SK-N-SH treated with all-trans-retinoic acid at 6 μM for 48 hours (cell line): ENCODE measurements around the gene DCLK1.

ENCODE experiments used
- ATAC-seq: fragments of 200-7000 bp; cut with Tn5 transposase; 3 replicates; pipeline ENCODE4 v1.9.1; 2020; ENCODE audit warnings: mild to moderate bottlenecking, moderate library complexity
- ARNTL ChIP-seq: fragments of 450-650 bp; formaldehyde crosslinking; IDR thresholded peaks from 2 replicates; pipeline ENCODE4 v1.5.0; 2020; ENCODE audit warnings: low read depth, mild to moderate bottlenecking, moderate library complexity, borderline replicate concordance
- BACH2 ChIP-seq: fragments of 250-450 bp; sonication (Bioruptor Pico); IDR thresholded peaks from 2 replicates; pipeline ENCODE4 v1.9.0; 2021; ENCODE audit warnings: mild to moderate bottlenecking, borderline replicate concordance
- CREB5 ChIP-seq: fragments of 250-450 bp; sonication (Bioruptor Pico); IDR thresholded peaks from 2 replicates; pipeline ENCODE4 v1.5.1; 2020; ENCODE audit warnings: low read depth, mild to moderate bottlenecking, moderate library complexity
- CSDC2 ChIP-seq: fragments of 250-450 bp; sonication (Bioruptor Pico); IDR thresholded peaks from 2 replicates; pipeline ENCODE4 v1.5.0; 2020; ENCODE audit warnings: mild to moderate bottlenecking, moderate library complexity
- CSRNP3 ChIP-seq: fragments of 250-450 bp; sonication (Bioruptor Pico); IDR thresholded peaks from 2 replicates; pipeline ENCODE4 v1.5.1; 2021; ENCODE audit warnings: mild to moderate bottlenecking, moderate library complexity
- ESRRG ChIP-seq: fragments of 250-450 bp; sonication (Bioruptor Pico); IDR thresholded peaks from 2 replicates; pipeline ENCODE4 v1.6.1; 2021; ENCODE audit warnings: mild to moderate bottlenecking
- GLIS3 ChIP-seq: fragments of 250-450 bp; sonication (Bioruptor Pico); IDR thresholded peaks from 2 replicates; pipeline ENCODE4 v1.5.0; 2020; ENCODE audit warnings: mild to moderate bottlenecking, moderate library complexity
- ISL1 ChIP-seq: fragments of 250-450 bp; sonication (Bioruptor Pico); IDR thresholded peaks from 2 replicates; pipeline ENCODE4 v2.1.2; 2022; ENCODE audit warnings: mild to moderate bottlenecking, moderate library complexity
- OSR1 ChIP-seq: fragments of 250-450 bp; sonication (Bioruptor Pico); IDR thresholded peaks from 2 replicates; pipeline ENCODE4 v1.8.0; 2022; ENCODE audit warnings: moderate library complexity, mild to moderate bottlenecking, inconsistent platforms
- PATZ1 ChIP-seq: fragments of 250-450 bp; sonication (Bioruptor Pico); IDR thresholded peaks from 2 replicates; pipeline ENCODE4 v1.8.0; 2020; ENCODE audit warnings: mild to moderate bottlenecking, moderate library complexity, borderline replicate concordance
- POU6F1 ChIP-seq: fragments of 250-450 bp; sonication (Bioruptor Pico); IDR thresholded peaks from 2 replicates; pipeline ENCODE4 v1.8.0; 2021; ENCODE audit warnings: low read depth, mild to moderate bottlenecking, moderate library complexity, borderline replicate concordance
- PPARA ChIP-seq: fragments of 250-450 bp; sonication (Bioruptor Pico); IDR thresholded peaks from 2 replicates; pipeline ENCODE4 v1.5.0; 2020; ENCODE audit warnings: mild to moderate bottlenecking, borderline replicate concordance
- SNAI2 ChIP-seq: fragments of 250-450 bp; sonication (Bioruptor Pico); IDR thresholded peaks from 2 replicates; pipeline ENCODE4 v1.5.0; 2020; ENCODE audit warnings: mild to moderate bottlenecking, moderate library complexity
- TCF4 ChIP-seq: fragments of 250-450 bp; sonication (Bioruptor Pico); IDR thresholded peaks from 2 replicates; pipeline ENCODE4 v1.8.0; 2021; ENCODE audit warnings: mild to moderate bottlenecking, moderate library complexity, borderline replicate concordance
- TOX ChIP-seq: fragments of 250-450 bp; sonication (Bioruptor Pico); IDR thresholded peaks from 2 replicates; pipeline ENCODE4 v1.8.0; 2021; ENCODE audit warnings: mild to moderate bottlenecking, moderate library complexity, borderline replicate concordance
- TSHZ2 ChIP-seq: fragments of 250-450 bp; sonication (Bioruptor Pico); IDR thresholded peaks from 2 replicates; pipeline ENCODE4 v1.5.0; 2020; ENCODE audit warnings: mild to moderate bottlenecking, moderate library complexity
- ZC3H10 ChIP-seq: fragments of 250-450 bp; sonication (Bioruptor Pico); IDR thresholded peaks from 2 replicates; pipeline ENCODE4 v1.5.1; 2021; ENCODE audit warnings: mild to moderate bottlenecking, moderate library complexity
- ZFP3 ChIP-seq: fragments of 250-450 bp; sonication (Bioruptor Pico); IDR thresholded peaks from 2 replicates; pipeline ENCODE4 v1.5.0; 2020; ENCODE audit warnings: mild to moderate bottlenecking, moderate library complexity
- ZFP30 ChIP-seq: fragments of 450-650 bp; formaldehyde crosslinking; IDR thresholded peaks from 2 replicates; pipeline ENCODE4 v1.5.0; 2022; ENCODE audit warnings: mild to moderate bottlenecking, moderate library complexity
- ZNF565 ChIP-seq: fragments of 450-650 bp; formaldehyde crosslinking; conservative IDR thresholded peaks from 2 replicates; pipeline ENCODE4 v1.5.0; 2020; ENCODE audit warnings: low read depth, mild to moderate bottlenecking, moderate library complexity
- ZNF70 ChIP-seq: fragments of 450-650 bp; formaldehyde crosslinking; IDR thresholded peaks from 2 replicates; pipeline ENCODE4 v1.5.0; 2020; ENCODE audit warnings: mild to moderate bottlenecking, moderate library complexity
- ZNF8 ChIP-seq: fragments of 450-650 bp; formaldehyde crosslinking; IDR thresholded peaks from 2 replicates; pipeline ENCODE4 v1.5.0; 2020; ENCODE audit warnings: mild to moderate bottlenecking, moderate library complexity

DCLK1 gene

GRCh38 chr13:36094478-36094877, 36.7 kb downstream of the DCLK1 start:
- no peak for ATAC-seq

GRCh38 chr13:36090592-36090991, 40.6 kb downstream of the DCLK1 start:
- ATAC-seq: no peak

More at GRCh38 chr13:36094478-36094877, 36.7 kb downstream of the DCLK1 start:
- no peak for TF ChIP-seq ZFP3
- no peak for TF ChIP-seq PPARA (CRISPR knock-in tag)
- TF ChIP-seq ZNF70 (CRISPR knock-in tag): no peak
- TF ChIP-seq ZC3H10 (CRISPR knock-in tag): no peak
- no peak for TF ChIP-seq TCF4 (CRISPR knock-in tag)
- TF ChIP-seq OSR1 (CRISPR knock-in tag): no peak
- no peak for TF ChIP-seq ESRRG
- no peak for TF ChIP-seq CSRNP3 (CRISPR knock-in tag)
- no peak for TF ChIP-seq GLIS3 (CRISPR knock-in tag)
- no peak for TF ChIP-seq CREB5 (CRISPR knock-in tag)
- no peak for TF ChIP-seq TOX
- no peak for TF ChIP-seq CSDC2 (CRISPR knock-in tag)
- no peak for TF ChIP-seq ZFP30 (CRISPR knock-in tag)
- no peak for TF ChIP-seq BACH2 (CRISPR knock-in tag)
- TF ChIP-seq ZNF8 (CRISPR knock-in tag): no peak
- no peak for TF ChIP-seq TSHZ2

GRCh38 chr13:36089130-36089647, 42.0 kb downstream of the DCLK1 start:
- ATAC-seq: no peak
- TF ChIP-seq BACH2 (CRISPR knock-in tag) (no peak), TCF4 (CRISPR knock-in tag) (no peak), PATZ1 (CRISPR knock-in tag) (no peak), ZFP30 (CRISPR knock-in tag) (no peak), CSDC2 (CRISPR knock-in tag) (no peak), CREB5 (CRISPR knock-in tag) (no peak), OSR1 (CRISPR knock-in tag) (no peak), ESRRG (no peak), TSHZ2 (no peak), POU6F1 (CRISPR knock-in tag) (no peak), ZNF8 (CRISPR knock-in tag) (no peak), ZFP3 (no peak), ARNTL (CRISPR knock-in tag) (no peak), ZNF565 (no peak), SNAI2 (CRISPR knock-in tag) (no peak), ISL1 (CRISPR knock-in tag) (no peak), CSRNP3 (CRISPR knock-in tag) (no peak), ZC3H10 (CRISPR knock-in tag) (no peak)

More at GRCh38 chr13:36090592-36090991, 40.6 kb downstream of the DCLK1 start:
- TF ChIP-seq ZNF565: no peak
- no peak for TF ChIP-seq OSR1 (CRISPR knock-in tag)
